OCI-LY3 (cell line): ENCODE results near the gene SDK2.
"Not testable (repeated sequence)": the region's sequence is repeated elsewhere in the genome, so short reads cannot be mapped to it uniquely, and the experiment has no call there.

Source experiments
- H2AFZ ChIP-seq: fragments of 200-600, 300-600 bp; shearing (Covaris generic); 2 replicates; pipeline ENCODE4 v1.6.0; 2014; ENCODE audit warnings: antibody characterized with exemption, low read depth, low read length
- H3K27ac ChIP-seq: fragments of 200-600, 300-600 bp; sonication (generic); 2 replicates; pipeline ENCODE4 v1.5.1; 2014; ENCODE audit warnings: mild to moderate bottlenecking, low read length, moderate library complexity, mixed read lengths
- H3K27me3 ChIP-seq: fragments of 200-600, 300-600 bp; sonication (generic); 2 replicates; pipeline ENCODE4 v1.6.1; 2014; ENCODE audit warnings: low read depth, low read length, mixed read lengths
- H3K36me3 ChIP-seq: fragments of 200-600, 300-600 bp; sonication (generic); replicated peaks from 2 replicates; pipeline ENCODE3; 2014; ENCODE audit warnings: low read depth, low read length, mixed read lengths
- H3K4me1 ChIP-seq: fragments of 300-600, 200-600 bp; sonication (generic); 2 replicates; pipeline ENCODE4 v1.6.1; 2014; ENCODE audit warnings: low read length, mixed read lengths
- H3K4me2 ChIP-seq: fragments of 200-600, 300-600 bp; sonication (generic); 2 replicates; pipeline ENCODE4 v1.6.1; 2014; ENCODE audit warnings: low read length, mixed read lengths
- H3K4me3 ChIP-seq: fragments of 300-600, 200-600 bp; sonication (generic); 2 replicates; pipeline ENCODE4 v1.5.1; 2014; ENCODE audit warnings: antibody characterized with exemption, mild to moderate bottlenecking, low read length, moderate library complexity
- H3K79me2 ChIP-seq: fragments of 300-600, 200-600 bp; shearing (Covaris generic); 2 replicates; pipeline ENCODE4 v1.6.1; 2014; ENCODE audit warnings: mild to moderate bottlenecking, low read length, mixed read lengths
- H3K9ac ChIP-seq: fragments of 300-600, 200-600 bp; shearing (Covaris generic); 2 replicates; pipeline ENCODE4 v1.6.0; 2014; ENCODE audit warnings: mild to moderate bottlenecking, low read length, moderate library complexity
- H3K9me3 ChIP-seq: fragments of 200-600, 300-600 bp; shearing (Covaris generic); 2 replicates; pipeline ENCODE4 v1.6.1; 2014; ENCODE audit warnings: low read length, mixed read lengths; ENCODE audit not compliant: insufficient read depth
- H4K20me1 ChIP-seq: fragments of 200-600, 300-600 bp; sonication (generic); 2 replicates; pipeline ENCODE4 v1.6.1; 2016; ENCODE audit warnings: low read length, mixed read lengths; ENCODE audit not compliant: insufficient read depth
- EZH2phosphoT487 ChIP-seq: fragments of 200-600 bp; shearing (Covaris generic); IDR thresholded peaks from 2 replicates; pipeline ENCODE4 v1.6.1; 2018; ENCODE audit warnings: antibody characterized with exemption, mixed run types, low read depth
- TF ChIP-seq, protein P1 (sequence below): fragments of 200-600, 300-600 bp; sonication (generic); IDR thresholded peaks from 2 replicates; pipeline ENCODE4 v1.5.1; 2014; ENCODE audit warnings: antibody characterized with exemption, low read length, low read depth

The SDK2 gene

DNA sequence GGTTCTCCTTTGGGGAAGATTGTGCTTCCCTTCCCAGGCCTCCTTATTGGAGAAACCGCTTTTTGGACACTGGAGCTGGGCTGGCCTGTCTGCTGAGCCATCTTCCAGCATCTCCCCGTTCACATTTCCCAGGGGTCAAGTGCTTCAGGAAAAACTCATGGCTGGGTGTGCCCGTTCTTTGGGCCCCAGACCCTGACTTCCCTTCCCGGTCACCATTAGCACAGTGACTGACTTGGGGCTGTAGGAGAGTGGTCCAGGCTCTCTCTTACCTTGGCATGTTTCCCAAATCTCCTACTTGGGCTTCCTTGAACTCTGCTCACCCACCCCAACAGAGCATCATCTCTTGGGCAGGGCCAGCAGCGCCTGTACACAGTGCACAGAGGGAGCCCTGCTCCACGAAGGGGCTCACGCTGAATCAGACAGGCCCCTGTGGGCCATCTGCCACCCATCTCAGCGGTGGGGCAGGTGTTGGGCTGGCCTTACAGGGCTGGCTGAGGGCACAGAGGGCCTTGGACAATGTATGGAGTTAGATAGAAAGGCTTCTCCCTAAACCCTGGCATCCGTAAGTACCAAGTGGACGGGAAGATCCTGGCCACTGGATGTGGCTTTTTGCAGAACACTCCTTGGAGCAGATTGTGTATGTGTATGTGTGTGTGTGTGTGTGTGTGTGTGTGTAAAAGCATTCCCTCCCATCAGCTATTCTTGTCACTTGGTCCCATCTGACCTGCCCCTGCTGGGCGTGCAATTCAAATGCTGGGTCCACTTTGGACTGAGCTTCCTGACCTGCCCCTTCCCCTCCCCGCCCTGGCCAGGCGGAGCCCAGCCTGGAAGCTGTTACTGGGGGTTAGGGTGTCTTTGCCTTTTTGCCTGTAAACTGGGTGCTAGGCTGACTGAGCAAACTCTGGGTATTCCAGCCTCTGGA, 307.6 kb downstream of the SDK2 start:
- H3K36me3 ChIP-seq, result no peaks in the 10 kb centered on the region
- no peaks in the 10 kb centered on the region for H3K27me3 ChIP-seq
- H3K27ac ChIP-seq, result no peak overlapping the region
- H3K4me3 ChIP-seq, result no peak overlapping the region
- H4K20me1 ChIP-seq, result no peaks in the 10 kb centered on the region
- H2AFZ ChIP-seq, result no peak overlapping the region
- TF ChIP-seq EZH2phosphoT487, result no peak
- TF ChIP-seq, protein P1, sequence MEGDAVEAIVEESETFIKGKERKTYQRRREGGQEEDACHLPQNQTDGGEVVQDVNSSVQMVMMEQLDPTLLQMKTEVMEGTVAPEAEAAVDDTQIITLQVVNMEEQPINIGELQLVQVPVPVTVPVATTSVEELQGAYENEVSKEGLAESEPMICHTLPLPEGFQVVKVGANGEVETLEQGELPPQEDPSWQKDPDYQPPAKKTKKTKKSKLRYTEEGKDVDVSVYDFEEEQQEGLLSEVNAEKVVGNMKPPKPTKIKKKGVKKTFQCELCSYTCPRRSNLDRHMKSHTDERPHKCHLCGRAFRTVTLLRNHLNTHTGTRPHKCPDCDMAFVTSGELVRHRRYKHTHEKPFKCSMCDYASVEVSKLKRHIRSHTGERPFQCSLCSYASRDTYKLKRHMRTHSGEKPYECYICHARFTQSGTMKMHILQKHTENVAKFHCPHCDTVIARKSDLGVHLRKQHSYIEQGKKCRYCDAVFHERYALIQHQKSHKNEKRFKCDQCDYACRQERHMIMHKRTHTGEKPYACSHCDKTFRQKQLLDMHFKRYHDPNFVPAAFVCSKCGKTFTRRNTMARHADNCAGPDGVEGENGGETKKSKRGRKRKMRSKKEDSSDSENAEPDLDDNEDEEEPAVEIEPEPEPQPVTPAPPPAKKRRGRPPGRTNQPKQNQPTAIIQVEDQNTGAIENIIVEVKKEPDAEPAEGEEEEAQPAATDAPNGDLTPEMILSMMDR, result no peak
- H3K9me3 ChIP-seq, result no peaks in the 10 kb centered on the region
- no peaks in the 10 kb centered on the region for H3K4me1 ChIP-seq
- H3K9ac ChIP-seq, result no peak overlapping the region
- H3K79me2 ChIP-seq, result no peaks in the 10 kb centered on the region
- H3K4me2 ChIP-seq, result no peak overlapping the region

DNA sequence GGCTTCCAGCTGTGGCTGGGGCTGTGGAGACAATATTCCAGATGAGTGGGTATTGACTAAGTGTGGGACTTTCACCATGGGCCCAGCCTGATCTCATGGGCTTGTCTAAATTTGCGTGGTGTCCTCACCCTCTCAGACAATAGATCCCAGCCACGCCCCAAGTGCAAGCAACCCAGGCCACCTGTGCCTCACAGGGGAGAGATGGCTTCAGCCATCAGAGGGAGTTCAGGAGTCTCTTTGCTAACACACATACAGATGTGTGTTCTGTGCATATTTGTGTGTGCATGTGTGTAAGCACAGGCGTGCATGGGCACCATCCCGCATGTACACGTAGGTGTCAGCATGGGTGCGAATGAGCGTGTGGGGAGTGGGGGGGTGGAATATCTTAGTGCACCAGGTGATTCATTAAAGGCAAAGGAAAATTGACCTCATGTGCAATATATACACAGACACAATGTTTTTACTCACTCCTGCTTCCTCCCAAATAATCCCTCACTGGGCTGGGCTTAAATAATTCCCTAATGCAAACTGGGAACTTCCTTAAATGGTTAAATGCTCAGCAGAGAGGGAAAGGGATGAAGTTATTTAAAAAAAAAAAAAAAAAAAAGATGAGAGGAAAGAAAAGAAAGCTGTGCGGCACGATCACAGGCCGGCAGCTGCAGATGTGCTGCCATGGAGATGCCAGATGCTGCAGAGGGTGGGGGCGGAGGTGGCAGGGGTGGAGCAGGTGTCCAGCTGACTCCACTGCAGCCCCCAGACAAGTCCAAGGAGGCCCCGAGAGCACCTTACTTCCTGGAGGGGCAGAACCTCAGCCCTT, 308.4 kb downstream of the SDK2 start:
- H3K4me2 ChIP-seq, result no peak overlapping the region
- H3K9me3 ChIP-seq, result no peaks in the 10 kb centered on the region
- no peaks in the 10 kb centered on the region for H4K20me1 ChIP-seq

DNA sequence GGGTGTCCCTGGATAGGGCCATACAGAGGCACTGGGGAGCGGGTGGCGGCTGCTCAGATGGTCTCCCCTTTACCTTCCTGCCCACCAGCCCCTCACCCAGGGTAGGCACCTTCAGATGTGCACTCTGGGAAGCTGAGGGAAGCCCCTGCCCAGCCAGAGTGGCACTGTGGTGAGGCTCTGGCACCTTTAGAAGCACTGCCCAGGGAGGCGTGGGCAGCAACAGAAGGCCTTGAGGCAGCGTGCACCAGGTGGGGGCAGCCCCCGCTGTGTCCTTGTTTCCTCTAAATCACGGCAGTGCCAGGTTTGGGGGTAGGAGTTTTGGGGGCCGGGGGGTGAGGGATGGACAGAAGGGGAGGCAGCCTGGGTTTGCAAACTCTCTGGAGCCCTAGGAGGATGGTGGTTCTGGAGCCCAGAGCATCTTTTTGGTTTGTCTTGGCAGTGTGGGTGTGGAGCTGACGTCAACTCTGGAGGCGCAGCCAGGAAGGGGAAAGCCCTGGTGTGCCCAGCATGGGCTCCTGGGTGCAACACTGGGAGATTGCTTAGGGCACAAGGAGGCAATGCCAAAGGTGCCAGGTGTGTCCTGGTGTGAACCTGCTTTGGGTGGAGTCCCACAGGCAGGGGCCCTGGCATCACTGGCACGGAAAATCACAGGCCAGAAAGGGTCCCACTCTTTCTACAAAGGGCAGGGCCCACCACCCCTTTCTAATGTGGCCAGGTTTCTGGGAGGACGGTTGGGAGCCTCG, 309.3 kb downstream of the SDK2 start:
- H3K27ac ChIP-seq, result no peak overlapping the region
- H3K36me3 ChIP-seq, result no peaks in the 10 kb centered on the region
- H3K9me3 ChIP-seq, result no peaks in the 10 kb centered on the region
- no peaks in the 10 kb centered on the region for H3K4me1 ChIP-seq
- H3K4me3 ChIP-seq, result no peak overlapping the region
- H3K4me2 ChIP-seq, result no peak overlapping the region
- TF ChIP-seq, protein P1, result no peak
- no peak for TF ChIP-seq EZH2phosphoT487
- no peaks in the 10 kb centered on the region for H3K27me3 ChIP-seq
- H4K20me1 ChIP-seq, result no peaks in the 10 kb centered on the region
- no peak overlapping the region for H2AFZ ChIP-seq
- H3K9ac ChIP-seq, result no peak overlapping the region
- no peaks in the 10 kb centered on the region for H3K79me2 ChIP-seq

More for the DNA sequence above, 308.4 kb downstream of the SDK2 start:
- Histone ChIP-seq H3K27ac (no peak overlapping the region), H3K79me2 (no peaks in the 10 kb centered on the region), H3K36me3 (no peaks in the 10 kb centered on the region), H2AFZ (no peak overlapping the region), H3K4me1 (no peaks in the 10 kb centered on the region), H3K4me3 (no peak overlapping the region), H3K9ac (no peak overlapping the region), H3K27me3 (no peaks in the 10 kb centered on the region)
- no peak for TF ChIP-seq EZH2phosphoT487
- TF ChIP-seq, protein P1, result no peak

DNA sequence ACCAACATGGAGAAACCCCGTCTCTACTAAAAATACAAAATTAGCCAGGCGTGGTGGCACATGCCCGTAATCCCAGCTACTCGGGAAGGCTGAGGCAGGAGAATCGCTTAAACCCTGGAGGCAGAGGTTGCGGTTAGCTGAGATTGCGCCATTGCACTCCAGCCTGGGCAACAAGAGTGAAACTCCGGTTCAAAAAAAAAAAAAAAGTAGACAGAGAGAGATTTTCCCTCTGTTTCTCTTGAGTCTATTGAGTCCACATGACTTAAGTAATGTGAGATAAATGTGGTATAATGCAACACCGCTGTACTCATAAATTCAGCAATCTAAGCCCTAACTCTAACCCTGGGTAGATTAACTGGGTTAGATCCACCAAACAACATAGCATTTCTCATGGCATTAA, 310.8 kb downstream of the SDK2 start:
- H3K4me1 ChIP-seq, H3K27ac ChIP-seq, H3K9ac ChIP-seq, H3K79me2 ChIP-seq, H3K27me3 ChIP-seq, H3K4me2 ChIP-seq, H3K9me3 ChIP-seq, H2AFZ ChIP-seq, H3K4me3 ChIP-seq, H3K36me3 ChIP-seq, H4K20me1 ChIP-seq: not testable (repeated sequence)
